GM04503 (cell line): ENCODE data around the gene BPIFB4.
"Not testable (repeated sequence)": the region's sequence is repeated elsewhere in the genome, so short reads cannot be mapped to it uniquely, and the experiment has no call there.

Experiments used
- DNase-seq: peaks from one replicate; pipeline ENCODE4 v3.0.0-alpha.2; 2012; ENCODE audit warnings: low read depth

BPIFB4 gene

DNA sequence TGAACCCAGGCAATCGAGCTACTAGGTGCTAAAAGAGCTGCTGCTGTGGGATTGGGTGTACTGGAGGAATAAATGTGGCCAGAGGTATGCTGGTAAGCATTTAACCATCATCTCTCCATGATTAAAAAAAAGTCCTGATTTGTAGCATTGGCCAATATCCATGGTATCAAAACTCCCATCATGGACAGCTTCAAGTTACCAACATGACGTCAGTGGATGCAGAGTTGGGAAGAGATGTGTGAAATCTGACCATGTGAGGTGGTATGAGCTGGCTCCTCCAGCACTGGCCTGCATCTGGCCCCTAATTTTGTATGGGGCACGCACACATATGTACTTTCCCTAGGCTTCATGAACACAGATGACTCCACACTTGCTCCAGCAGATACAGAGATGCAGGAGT is 11.7 kb downstream of the BPIFB4 start:
- no peak for DNase-seq

DNA sequence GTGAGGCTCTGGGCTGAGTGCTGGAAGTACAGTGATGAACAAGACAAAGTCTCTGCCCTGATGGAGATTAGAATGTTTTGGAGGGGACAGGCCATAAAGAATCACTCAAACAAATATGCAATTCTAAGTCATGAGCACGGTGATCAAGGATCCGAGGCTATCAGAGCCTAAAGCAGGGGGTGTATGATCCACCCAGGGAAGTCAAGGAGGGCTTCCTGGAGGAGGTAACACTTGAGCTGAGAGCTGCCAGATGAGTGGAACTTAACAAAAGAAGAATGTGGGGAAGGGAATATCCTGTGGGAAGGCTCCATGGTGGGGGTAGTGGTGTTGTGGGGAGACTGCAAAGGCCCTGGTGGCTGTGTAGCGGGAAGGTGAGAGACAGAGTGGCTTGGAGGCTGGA is 12.2 kb downstream of the BPIFB4 start:
- DNase-seq = no peak

DNA sequence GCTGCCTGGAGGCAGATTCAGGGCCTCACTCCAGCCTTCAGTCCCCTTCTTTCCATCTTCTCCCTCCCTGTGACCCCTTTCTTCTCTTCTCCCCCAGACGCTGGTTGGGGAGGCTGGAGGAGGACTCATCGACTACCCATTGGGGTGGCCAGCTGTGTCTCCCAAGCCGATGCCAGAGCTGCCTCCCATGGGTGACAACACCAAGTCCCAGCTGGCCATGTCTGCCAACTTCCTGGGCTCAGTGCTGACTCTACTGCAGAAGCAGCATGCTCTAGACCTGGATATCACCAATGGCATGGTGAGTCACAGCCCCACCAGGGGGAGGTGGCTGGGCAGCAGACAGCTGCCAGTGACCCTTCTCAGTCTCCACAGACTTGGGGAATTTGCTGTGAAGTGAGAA is 12.9 kb downstream of the BPIFB4 start:
- no peak for DNase-seq

GRCh38 chr20:33093074-33093473 is 13.6 kb downstream of the BPIFB4 start:
- DNase-seq = no peak

DNA sequence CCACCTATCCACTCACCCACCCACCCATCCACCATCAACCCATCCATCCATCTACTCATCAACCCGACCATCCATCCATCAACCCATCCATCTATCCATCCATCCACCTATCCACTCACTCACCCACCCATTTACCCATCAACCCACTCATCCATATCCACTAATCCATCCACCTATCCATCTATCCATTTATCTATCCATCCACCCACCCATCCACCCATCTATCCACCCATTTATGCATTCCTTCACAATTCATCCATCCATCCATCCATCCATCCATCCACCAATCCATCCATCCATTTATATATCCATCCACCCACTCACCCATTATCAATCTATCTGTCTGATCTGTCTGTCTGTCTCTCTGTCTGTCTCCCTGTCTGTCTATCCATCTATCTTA is 14.1 kb downstream of the BPIFB4 start:
- DNase-seq = no peak

DNA sequence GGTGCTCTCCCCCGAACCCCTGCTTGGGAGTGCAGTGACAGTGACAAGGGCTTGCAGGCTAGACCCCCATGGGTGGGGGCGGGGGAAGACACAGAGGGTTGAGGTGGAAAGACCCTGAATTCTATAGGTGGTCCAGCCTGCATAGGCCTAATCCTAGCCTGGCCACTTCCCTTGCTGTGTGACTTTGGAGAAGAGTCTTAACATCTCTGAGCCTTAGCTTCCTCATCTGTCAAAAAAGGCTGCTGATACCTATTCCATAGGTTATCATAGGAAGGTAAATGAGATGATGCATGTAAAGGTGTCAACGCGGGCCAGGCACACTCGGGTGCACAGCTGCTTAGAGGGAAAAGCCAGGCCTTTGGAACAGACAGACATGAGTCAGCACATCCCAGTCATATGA is 15.8 kb downstream of the BPIFB4 start:
- no peak for DNase-seq

- DNase-seq = not testable (repeated sequence)
Measured at GRCh38 chr20:33095902-33096584, 16.6 kb downstream of the BPIFB4 start.

DNA sequence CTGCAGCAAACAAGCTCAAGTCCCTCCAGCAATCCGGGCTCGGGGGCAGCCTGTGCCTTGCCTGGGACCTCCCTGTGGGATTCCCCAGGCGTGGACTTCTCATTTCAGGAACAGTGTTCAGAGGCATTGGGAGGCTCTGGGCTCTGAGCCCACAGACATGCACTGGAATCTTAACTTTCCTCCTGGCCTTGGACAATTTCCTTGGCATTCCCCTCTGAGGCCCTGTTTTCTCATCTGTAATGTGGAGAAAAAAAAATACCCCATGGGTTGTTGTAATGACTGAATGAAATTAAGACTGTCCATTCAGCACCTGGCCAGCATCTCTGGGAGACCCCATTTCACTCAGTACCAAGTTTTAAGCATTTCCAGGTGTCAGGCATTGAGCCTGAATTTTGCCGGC is 17.6 kb downstream of the BPIFB4 start:
- DNase-seq = no peak

DNA sequence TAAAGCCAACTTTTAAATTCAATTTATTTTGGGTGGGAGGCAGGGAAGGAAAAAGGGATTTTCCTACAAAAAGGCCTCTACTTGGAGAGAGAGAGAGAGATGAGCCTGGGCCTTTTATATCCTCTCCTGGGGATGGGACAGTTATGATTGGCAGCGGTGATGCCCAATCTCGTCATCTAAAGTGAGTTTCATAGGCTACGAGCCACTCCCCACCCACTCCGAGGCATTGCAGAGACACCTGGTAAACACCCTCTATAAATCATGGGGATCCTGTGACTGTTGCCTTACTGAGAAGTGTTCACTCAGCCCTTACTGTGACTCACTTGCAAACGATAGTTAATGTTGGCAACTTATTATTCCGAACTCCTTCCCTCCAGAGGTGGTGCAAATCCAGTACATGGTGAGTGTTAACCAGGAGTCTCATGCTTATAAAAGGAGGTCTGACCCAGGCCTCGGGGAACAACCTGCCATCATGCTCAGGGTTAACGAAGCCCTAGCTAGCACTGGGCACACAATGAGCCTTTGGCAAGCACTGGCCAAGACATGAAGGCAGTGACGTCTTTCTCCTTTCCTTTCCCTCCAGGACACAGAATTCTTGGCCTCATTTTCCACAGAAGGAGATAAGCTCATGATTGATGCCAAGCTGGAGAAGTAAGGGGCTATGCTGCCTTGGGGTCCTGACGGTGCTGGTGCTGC is 20.5 kb downstream of the BPIFB4 start:
- DNase-seq = no peak

DNA sequence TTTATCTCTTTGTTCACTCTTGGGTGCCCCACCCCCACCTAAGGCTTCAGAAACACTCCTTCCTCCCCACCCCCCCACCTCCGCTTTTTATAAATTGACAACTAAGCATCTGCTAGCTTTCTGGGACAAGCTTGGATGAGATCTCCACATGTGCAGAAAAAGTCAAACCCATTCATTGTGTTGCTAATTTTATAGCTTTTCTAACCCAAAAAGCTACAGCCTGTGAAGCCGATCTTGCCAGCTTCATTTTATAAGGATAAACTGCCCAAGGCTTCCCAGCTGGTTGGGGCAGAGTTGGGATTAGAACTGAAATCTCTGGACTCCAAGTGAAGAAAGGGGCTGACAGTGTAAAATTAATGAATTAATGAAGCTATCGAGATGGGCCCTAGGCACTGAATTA is 24.1 kb downstream of the BPIFB4 start:
- DNase-seq = no peak

GRCh38 chr20:33104336-33104735 is 24.9 kb downstream of the BPIFB4 start:
- DNase-seq = no peak

DNA sequence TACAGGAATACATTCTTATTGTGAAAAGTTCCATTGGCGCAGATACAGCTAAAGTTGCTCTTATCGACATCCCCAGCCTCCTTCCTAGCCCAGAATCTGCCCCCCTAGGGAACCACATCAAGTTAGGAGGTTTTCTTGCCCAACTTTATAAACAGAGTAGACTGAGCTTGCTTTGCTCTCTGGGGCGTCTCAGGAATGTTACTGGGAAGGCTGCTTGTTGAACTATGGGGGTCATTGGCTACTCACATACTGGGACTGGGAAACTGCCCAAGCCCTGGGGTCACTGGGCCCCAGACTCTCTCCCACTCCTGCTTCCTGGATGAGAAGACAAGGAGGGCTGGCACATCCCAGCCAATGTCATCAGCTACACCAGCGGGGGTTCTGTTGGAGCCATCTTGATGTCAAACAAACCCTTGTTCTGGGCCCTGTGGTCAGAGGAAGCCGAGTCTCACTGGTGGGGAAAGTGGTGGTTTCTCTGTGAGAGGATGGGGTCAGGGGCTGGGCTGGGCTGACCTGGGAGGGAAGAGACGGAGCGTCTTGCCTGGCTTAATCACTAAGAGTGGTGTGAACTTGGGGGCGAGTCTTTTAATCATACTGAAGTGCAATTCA is 26.0 kb downstream of the BPIFB4 start:
- no peak for DNase-seq

GRCh38 chr20:33106058-33106620 is 26.7 kb downstream of the BPIFB4 start:
- not testable (repeated sequence) for DNase-seq

DNA sequence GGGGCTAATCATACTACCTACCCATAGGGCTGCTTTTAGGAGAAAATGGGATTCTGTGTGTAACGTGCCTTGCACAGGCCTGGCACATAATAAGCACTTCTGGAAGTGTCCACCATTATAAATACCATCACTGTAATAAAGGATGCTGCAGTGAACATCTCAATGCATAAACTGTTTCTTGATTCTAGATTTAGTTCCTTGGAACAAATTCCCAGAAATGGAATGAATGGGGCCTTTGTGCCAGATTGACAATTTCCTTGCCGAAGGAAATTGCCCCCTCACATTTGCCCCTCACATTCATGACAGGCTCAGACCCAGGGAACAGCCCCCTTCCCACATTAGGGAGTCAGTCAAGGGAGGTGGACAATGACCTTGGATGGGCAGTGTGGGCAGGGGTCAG is 29.2 kb downstream of the BPIFB4 start:
- DNase-seq = no peak

DNA sequence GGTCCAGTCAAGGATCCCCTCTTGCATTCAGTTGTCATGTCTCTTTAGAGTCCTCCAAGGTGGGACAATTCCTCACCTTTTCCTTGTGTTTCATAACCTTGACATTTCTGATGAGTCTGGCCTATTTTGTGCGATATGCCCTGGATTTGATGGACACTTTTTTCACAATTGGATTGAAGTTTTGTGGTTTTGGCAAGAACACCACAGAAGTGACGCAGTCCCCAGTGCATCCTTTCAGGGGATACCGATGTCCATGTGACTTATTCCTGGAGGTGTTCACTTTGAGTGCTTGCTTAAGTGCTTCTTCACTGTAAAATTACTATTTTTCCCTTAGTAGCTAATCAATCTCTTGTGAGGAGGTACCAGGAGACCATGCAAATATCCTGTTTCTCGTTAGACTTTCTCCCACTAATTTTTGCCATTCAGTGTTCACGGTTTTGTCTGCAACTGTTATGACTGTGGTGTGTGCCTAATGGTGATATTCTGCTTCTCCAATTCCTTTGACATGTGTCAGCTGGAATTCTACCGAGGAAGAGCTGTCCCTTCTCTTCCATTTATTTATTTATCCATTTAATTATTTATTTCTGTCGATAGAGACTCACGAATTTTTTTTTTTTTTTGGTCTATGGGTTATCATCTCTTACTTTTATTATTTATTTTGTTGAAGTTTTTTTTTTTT is 30.8 kb downstream of the BPIFB4 start:
- DNase-seq = no peak

- no peak for DNase-seq
Measured at GRCh38 chr20:33111306-33111705, 31.9 kb downstream of the BPIFB4 start.

DNA sequence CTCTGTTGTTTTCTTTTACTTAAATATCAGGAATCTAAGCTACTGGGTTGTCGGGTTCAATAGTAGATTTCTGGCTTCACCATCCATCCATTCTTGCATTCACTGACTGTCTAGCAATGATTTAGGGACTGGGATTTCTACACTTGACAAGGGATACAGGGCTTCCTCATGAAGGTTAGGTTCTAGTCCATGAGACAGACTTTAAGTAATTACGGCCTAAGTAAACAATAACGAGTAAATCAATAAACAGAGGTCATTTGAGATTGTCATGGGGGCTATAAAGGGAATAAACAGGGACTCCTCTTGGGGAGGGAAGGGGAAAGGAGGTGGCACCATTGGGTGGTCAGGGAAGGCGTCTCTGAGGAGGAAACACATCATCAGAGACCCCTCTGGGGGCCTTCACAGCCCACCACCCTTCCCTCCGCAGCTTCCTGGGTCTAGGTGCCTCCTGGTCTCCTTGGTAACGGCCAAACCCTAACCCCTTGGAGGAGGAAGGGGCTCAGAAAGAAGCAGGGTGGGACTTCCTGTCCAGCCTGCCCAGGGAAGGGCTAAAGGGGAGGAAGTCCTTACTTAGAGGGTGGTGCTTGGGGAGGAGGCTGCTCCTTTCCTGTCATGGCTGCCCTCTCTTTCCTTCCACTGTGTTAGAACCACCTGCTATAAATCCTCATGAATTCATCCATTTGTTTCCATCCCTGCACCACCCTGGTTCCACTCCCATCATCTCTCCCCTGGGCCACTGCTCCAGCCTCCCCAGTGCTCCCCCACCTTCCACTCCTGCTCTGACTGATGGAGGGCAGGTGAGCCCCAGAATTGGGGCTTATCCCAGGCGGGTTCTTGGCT is 33.3 kb downstream of the BPIFB4 start:
- no peak for DNase-seq

- DNase-seq = no peak
Measured at GRCh38 chr20:33113387-33113908, 34.0 kb downstream of the BPIFB4 start.

DNA sequence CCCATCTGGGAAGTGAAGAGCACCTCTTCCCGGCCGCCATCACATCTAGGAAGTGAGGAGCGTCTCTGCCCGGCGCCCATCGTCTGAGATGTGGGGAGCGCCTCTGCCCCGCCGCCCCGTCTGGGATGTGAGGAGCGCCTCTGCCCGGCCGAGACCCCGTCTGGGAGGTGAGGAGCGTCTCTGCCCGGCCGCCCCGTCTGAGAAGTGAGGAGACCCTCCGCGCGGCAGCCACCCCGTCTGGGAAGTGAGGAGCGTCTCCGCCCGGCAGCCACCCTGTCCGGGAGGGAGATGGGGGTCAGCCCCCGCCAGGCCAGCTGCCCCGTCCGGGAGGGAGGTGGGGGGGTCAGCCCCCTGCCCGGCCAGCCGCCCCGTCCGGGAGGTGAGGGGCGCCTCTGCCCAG is 36.1 kb downstream of the BPIFB4 start:
- not testable (repeated sequence) for DNase-seq

DNA sequence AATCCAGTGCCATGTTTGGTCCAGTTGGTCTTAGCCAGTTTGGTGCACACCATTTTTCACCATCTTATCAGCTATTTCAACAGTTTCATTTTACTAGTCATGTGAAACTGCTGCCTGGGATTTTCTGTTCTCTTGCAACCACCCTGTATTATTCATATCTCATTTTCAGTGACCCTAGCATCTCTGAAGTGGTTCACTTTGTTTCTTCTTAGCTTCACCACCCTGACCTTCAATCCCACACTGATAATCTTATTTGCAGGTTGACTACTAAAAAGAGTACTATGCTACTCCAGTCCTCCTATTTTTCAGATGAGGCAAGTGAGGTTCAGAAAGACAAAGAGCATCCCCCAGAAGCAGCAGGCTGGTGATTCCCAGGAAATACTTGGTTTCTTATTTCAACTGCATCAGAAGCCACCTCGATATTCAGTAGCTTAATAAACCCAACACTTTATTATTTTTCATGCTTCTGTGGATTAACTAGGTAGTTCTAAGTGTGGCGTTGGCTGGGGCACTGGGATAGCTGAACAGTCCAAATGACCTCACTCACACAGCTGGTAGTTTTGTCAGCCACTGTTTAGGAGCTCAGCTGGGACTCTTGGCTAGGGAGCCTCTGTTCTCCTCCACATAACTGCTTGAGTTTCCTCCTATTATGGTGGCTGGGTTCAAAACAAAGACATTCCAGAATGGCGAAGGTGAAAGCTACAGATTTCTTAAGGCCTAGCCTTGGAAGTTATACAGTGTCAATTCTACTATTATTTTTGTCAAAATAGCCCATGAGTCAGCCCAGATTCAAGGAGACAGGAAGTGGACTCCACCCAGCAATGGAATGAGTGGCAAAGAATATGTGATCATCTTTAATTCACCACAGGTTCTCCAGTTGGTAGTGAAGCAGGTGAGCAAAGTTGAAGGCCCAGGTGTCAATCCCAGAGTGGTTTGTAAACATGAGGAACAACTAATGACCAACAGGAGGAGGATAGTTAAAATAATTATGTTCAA is 40.6 kb downstream of the BPIFB4 start:
- DNase-seq = no peak
